GM18507 (cell line): ENCODE measurements around the gene ZNF280A.
"Not testable (repeated sequence)": the region's sequence is repeated elsewhere in the genome, so short reads cannot be mapped to it uniquely, and the experiment has no call there.

Experiments
- DNase-seq: peaks from one replicate; pipeline ENCODE4 v3.0.0; 2011; ENCODE audit warnings: low read depth; ENCODE audit not compliant: insufficient read length; ENCODE audit errors: extremely low spot score
- FAIRE-seq: peaks from 2 replicates; lab custom pipeline; 2011; peaks lifted over from hg19 to GRCh38; lab: Jason Lieb, UNC

Gene ZNF280A

GRCh38 chr22:22546490-22546889, 26.4 kb upstream of the ZNF280A start:
- no peak for DNase-seq
- no peak for FAIRE-seq

GRCh38 chr22:22545084-22545483, 25.0 kb upstream of the ZNF280A start:
- FAIRE-seq: no peak
- DNase-seq: no peak

GRCh38 chr22:22538226-22538989, 18.3 kb upstream of the ZNF280A start:
- FAIRE-seq: no peak
- DNase-seq: no peak

GRCh38 chr22:22536916-22537315, 16.8 kb upstream of the ZNF280A start:
- FAIRE-seq (no peak), DNase-seq (no peak)

- FAIRE-seq (no peak), DNase-seq (no peak)
These were observed 16.4 kb upstream of the ZNF280A start for GRCh38 chr22:22536515-22536914.

GRCh38 chr22:22535662-22536061, 15.6 kb upstream of the ZNF280A start:
- FAIRE-seq: no peak

GRCh38 chr22:22534604-22535415, 14.7 kb upstream of the ZNF280A start:
- FAIRE-seq: no peak

More at GRCh38 chr22:22535662-22536061, 15.6 kb upstream of the ZNF280A start:
- DNase-seq: no peak

GRCh38 chr22:22533863-22534262, 13.8 kb upstream of the ZNF280A start:
- FAIRE-seq (no peak), DNase-seq (no peak)

More at GRCh38 chr22:22534604-22535415, 14.7 kb upstream of the ZNF280A start:
- DNase-seq: no peak

- FAIRE-seq (no peak), DNase-seq (no peak)
These were observed 13.3 kb upstream of the ZNF280A start for GRCh38 chr22:22533417-22533816.

GRCh38 chr22:22532547-22533071, 12.5 kb upstream of the ZNF280A start:
- not testable (repeated sequence) for DNase-seq, FAIRE-seq

- FAIRE-seq (no peak), DNase-seq (no peak)
These were observed 11.9 kb upstream of the ZNF280A start for GRCh38 chr22:22531770-22532546.

- FAIRE-seq (no peak), DNase-seq (no peak)
These were observed 8.7 kb upstream of the ZNF280A start for GRCh38 chr22:22528780-22529179.

GRCh38 chr22:22527312-22527711, 7.2 kb upstream of the ZNF280A start:
- no peak for FAIRE-seq
- DNase-seq: no peak

- DNase-seq (no peak), FAIRE-seq (no peak)
These were observed 6.2 kb upstream of the ZNF280A start for GRCh38 chr22:22526125-22526912.

GRCh38 chr22:22523494-22523893, 3.4 kb upstream of the ZNF280A start:
- DNase-seq (no peak), FAIRE-seq (no peak)

- no peak for DNase-seq
- no peak for FAIRE-seq
These were observed 1.6 kb upstream of the ZNF280A start for GRCh38 chr22:22521631-22522030.

GRCh38 chr22:22520667-22521602, 865 bp upstream of the ZNF280A start:
- DNase-seq: no peak
- FAIRE-seq: no peak

GRCh38 chr22:22519591-22519990, 479 bp downstream of the ZNF280A start:
- no peak for DNase-seq
- FAIRE-seq: no peak
